HCEC 1CT (cell line): ENCODE results near the gene PFDN5.
A peak's percentile ranks its signal among the peaks of the same experiment; 100 is the strongest.
"Not testable (repeated sequence)": the region's sequence is repeated elsewhere in the genome, so short reads cannot be mapped to it uniquely, and the experiment has no call there.

ENCODE experiments used
- DNase-seq: peaks from one replicate; pipeline ENCODE4 v3.0.0-alpha.2; 2017

Gene PFDN5

DNA sequence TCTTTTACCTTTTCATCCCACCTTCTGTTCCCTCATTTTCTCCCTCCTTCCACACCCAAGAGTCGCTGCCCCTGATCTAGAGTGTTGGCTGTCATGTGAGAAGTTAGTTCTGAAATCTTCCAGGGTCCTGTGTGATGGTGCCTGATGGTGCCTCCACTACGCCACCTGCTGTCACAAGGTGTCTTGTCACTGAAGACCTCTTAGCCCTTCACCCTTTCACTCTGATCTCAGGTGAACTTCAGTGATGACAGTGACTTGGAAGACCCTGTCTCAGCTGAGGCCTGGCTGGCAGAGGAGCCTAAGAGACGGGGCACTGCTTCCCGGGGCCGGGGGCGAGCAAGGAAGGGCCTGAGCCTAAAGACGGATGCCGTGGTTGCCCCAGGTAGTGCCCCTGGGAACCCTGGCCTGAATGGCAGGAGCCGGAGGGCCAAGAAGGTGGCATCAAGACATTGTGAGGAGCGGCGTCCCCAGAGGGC, 7.6 kb upstream of the PFDN5 start:
- peak; percentile 18 for DNase-seq

DNA sequence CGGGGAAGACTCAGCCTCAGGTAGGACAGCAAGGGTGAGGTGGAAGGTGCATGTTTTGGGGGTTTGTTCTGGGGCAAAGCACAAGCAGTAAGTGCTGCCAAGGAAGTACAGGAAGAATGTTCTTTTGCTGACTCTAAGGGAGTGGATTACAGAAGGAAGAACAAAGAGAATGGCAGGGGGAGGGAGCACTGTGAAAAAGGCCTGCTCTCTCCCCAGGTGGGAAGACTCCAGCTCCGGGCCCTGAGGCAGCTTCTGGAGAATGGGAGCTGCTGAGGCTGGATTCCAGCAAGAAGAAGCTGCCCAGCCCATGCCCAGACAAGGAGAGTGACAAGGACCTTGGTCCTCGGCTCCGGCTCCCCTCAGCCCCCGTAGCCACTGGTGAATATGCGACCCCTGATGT, 7.0 kb upstream of the PFDN5 start:
- no peak for DNase-seq

DNA sequence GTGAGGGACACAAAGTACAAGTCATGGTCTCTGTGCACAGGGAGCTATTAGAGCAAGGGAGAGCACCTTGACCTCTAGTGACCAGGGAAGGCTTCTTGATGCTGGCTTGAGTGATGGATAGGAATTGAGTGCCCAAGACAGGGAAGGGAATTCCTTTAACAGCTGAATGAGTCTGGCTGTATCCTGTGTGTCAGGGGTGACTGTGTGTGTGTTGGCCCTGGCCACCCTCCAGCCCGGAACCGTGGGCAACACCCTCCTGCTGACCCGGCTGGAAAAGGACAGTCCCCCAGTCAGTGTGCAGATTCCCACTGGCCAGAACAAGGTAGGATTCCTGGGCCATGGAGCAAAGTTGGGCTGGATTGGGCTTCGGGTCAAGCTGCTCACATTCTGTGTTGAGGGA, 5.5 kb upstream of the PFDN5 start:
- peak; percentile 59 for DNase-seq

DNA sequence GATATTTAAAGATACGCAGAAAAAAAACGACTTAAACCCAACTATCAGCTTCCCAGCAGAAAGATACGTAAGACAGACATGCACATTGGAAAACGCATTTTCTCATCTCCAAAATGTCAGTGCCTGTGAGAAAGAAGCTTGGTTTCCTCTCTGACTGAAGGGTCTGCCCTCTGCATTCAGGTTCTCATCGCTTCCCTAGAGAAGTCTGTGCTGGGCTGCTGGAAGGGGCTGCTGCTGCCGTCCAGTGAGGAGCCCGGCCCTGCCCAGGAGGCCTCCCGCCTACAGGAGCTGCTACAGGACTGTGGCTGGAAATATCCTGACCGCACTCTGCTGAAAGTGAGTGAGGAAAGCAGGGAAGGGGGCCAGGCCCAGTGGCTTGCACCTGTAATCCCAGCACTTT, 4.7 kb upstream of the PFDN5 start:
- no peak for DNase-seq

DNA sequence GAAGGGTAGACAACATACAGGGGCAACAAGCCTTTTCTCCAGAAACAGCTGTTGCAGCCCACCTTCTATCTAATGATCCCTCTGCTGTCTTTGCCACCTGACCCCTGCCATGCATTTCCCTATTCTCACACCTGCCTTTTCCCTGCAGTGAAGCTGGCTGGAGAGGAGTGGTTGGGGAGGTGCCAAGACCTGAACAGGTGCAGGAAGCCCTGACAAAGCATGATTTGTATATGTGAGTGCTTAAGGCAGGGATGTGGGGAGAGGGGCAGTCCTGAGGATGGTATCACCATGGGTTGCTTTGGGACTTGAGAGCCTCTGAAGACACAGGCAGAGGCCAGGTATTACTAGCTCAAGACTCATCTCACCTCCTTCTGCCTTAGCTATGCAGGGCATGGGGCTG, 2.9 kb upstream of the PFDN5 start:
- no peak for DNase-seq

DNA sequence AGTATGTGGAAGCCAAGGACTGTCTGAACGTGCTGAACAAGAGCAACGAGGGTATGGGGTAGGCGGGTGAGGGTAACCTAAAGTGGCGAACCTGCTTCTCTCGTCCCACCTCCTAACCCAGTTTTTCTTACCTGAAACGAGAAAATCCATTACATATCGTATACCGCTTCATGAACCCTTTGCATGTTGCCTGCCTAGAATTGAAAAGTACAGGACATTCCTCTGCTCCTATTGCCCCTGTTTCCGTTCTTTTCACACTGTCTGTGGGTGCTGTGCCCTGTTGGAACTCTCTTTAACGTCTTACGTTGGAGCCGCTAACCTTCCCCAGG, 513 bp downstream of the PFDN5 start:
- DNase-seq, result no peak

DNA sequence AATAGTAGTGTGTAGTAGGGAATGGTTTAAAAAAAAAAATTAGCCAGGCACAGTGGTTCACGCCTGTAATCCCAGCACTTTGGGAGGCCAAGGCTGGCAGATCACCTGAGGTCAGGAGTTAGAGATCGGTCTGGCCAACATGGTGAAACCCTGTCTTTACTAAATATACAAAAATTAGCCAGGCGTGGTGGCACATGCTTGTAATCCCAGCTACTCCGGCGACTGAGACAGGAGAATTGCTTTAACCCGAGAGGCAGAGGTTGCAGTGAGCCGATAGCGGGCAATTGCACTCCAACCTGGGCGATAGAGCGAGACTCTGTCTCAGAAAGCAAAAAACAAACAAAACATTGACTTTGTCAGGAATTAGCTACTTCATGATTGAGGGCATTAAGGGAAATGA, 1.8 kb downstream of the PFDN5 start:
- DNase-seq, result not testable (repeated sequence)

DNA sequence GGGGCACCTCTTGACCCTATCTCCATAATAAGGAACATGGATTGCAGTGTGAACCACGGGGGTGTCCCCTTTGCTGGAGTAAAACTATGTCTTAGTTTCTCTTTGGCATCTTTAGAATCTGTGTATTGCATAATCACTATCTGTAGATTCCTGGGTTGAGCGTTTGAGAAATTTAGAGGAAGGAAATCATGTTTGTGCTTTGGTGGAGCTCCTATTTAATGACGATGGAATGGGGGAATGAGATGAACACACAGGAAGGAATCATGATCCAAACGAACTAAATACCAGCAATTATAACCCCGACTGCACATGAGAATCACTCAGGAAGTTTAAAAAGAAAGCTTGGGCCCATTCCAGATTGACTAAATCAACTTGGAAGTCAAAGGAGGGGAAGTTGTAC, 2.8 kb downstream of the PFDN5 start:
- DNase-seq, result peak; percentile 83

DNA sequence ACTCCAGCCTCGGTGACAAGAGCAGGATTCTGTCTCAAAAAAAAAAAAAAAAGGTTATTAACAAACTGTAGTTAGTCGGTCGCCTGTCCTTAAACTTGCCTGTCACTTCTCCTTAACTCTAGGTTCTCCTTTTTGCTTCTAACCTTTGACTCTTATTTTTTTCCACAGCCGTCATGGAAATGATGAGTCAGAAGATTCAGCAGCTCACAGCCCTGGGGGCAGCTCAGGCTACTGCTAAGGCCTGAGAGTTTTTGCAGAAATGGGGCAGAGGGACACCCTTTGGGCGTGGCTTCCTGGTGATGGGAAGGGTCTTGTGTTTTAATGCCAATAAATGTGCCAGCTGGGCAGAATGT, 3.7 kb downstream of the PFDN5 start:
- peak; percentile 81 for DNase-seq

DNA sequence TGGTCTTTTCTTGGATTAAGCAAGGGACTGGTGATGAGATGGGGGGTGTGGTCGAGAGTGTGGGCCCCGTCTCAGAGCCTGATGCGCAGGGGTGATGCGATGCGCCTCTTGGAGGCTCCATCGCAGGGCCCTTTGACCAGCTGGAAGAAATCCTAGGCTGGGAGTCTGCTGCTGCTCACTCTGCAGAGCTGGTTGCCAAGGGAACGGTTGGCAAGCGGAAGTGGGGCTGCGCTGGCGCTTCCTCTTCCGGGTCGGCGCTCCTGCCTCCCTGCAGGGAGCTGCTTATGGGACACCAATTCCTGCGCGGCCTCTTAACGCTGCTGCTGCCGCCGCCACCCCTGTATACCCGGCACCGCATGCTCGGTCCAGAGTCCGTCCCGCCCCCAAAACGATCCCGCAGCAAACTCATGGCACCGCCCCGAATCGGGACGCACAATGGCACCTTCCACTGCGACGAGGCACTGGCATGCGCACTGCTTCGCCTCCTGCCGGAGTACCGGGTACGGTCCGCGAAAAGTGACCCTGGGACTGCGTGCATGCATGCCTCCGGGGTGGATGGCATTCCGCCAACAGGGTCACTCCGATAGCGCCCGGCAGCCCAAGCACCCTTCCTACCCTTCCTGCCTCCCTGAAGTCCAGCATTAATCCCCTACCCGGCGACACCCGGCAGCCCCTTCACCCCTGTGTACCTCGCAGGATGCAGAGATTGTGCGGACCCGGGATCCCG, 4.3 kb downstream of the PFDN5 start, which contains the start of gene MYG1:
Gene MYG1 (plus strand): TSS at position 242 of the 727 bp plus-strand sequence. CDS start 43 bp downstream, at position 285.
- DNase-seq, result peak; percentile 89

DNA sequence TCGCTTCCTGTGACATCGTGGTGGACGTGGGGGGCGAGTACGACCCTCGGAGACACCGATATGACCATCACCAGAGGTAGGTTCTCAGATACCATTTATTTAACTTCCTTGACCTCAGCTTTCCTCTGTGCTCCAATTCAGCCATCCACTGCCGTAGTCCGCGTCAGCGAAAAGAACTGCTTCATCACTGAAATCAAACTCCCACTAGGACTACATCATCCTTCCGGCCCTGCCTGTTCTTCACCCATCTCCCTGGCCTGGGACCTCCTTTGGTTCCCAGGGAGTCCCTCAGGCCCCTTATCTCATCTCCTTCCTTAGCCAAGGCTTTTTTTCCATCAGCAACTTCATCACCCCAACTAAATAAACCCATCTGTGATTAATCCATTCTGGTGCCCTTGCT, 4.8 kb downstream of the PFDN5 start:
- peak; percentile 37 for DNase-seq

DNA sequence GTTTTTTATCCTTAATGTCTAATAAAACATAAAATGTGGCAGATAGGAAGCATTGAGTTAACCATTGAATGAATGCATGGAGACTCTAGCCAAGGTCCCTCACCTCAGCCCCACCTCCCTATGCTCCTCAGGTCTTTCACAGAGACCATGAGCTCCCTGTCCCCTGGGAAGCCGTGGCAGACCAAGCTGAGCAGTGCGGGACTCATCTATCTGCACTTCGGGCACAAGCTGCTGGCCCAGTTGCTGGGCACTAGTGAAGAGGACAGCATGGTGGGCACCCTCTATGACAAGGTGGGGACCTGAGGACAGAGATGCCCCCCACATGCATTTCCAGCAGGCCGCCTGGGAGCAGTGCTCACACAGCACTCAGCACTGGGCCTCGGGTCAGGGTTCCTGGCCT, 7.6 kb downstream of the PFDN5 start:
- DNase-seq, result no peak

DNA sequence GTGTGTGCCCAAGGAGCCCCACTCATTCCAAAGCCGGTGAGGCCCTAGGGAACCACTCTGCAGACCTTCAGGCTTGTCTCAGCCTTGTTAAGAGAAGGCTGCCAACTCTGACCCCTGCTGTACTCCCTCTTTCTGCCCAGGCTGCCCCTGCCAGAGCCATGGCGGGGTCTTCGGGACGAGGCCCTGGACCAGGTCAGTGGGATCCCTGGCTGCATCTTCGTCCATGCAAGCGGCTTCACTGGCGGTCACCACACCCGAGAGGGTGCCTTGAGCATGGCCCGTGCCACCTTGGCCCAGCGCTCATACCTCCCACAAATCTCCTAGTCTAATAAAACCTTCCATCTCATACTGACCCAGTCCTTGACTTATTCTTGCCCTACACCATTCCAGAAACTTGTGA, 11.5 kb downstream of the PFDN5 start:
- DNase-seq, result no peak

DNA sequence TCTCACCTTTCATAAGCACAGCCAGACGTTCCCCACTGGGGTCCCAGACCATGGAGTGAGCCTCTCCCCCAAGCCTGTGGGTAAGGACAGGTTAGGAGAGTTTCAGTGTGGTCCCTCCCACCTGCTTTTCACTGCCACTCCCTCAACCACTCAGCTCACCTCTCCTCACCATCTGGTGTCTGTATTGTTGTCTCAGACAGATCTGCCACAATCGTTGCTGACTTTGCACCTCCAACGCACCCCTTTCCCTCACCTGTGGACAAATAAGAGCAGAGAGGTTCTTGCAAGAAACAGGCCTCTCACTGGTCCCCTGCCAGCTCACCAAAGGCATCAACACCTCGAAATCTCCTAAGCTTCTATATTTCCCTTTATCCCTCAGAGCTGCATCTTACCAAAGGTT, 12.9 kb downstream of the PFDN5 start:
- DNase-seq, result no peak

DNA sequence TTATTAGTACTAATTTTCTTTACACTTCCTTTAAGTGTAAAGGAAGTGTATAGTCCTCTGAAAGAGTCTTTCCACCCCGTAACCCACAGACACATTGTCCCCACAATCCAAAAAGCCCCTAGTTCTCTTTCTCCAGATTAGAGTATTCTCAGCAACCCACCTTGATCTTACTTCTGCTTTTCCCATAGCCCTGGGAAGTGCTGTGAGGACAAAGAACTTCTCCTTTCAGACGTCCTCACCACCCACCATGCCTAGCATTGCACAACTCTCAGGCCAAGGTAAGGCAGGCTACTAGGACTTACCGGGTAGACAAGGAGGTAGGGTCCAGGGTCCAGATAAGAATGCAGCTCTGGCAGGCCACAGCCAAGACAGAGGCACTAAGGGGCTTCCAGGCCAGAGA, 18.7 kb downstream of the PFDN5 start:
- no peak for DNase-seq

DNA sequence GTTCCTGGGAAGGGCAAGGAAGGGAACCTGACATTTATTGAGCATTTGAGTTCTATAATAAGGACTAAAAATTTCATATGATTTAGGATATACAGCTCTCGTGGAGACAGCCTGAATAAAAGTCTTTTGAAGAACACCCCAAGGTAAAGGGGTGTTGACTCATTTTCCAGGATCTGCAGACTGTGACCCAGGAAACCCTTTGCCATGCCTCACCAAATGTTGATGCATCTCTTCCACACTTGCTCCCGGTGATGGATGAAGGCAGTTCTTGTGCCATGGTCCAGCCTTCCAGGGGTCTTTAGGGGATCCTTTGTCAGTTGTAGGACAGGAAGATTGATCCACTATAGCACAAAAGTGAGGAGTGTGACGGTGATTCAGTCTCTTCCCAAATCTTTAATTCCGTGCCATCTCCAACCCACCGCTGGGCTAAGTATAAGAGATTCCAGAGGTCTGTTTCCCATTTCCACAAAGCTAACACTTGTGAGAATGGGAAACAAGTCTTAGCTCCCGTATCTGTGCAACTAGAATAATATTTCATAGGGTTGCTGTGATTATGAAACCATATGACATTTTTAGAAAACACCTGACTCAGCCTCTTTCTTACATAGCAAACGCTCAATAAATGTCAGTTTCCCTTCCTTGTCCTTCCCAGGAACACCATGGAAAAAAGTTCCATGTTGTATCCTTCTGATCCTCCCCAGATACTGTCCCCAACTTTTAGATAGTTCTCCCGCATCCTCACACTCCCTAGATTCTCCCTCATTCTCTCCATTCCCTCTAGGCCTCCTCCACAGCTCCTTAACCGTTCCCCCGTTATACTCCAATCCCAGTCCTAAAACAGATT, 25.2 kb downstream of the PFDN5 start:
- DNase-seq, result no peak

DNA sequence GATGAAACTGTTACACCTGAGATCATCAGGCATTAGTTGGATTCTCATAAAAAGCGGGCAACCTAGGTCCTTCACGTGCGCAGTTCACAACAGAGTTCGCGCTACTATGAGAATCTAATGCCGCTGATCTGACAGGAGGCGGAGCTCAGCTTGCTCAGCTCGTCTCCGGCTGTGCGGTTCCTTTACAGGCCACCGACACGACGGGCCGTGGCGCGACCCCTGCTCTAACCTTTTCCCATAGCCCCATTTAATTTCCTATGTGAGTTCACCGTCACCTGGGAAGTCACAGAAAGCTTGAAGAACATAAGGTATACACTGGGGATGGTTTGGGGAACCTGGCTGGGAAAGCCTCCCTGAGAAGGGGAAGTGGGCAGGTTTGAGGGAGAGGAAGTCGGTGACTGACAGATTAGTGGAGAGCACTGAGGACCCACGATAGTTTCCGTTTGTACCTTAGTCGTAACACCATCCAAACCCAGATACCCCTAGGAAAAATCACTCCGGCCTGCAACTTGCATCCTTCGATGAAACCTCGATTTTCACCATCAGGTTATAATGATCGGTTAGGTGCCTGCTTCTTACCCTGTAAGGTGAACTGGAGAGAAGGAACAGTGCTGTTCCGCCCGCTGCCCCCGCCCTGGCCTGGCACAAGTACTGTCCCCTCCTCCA, 28.9 kb downstream of the PFDN5 start:
- no peak for DNase-seq

DNA sequence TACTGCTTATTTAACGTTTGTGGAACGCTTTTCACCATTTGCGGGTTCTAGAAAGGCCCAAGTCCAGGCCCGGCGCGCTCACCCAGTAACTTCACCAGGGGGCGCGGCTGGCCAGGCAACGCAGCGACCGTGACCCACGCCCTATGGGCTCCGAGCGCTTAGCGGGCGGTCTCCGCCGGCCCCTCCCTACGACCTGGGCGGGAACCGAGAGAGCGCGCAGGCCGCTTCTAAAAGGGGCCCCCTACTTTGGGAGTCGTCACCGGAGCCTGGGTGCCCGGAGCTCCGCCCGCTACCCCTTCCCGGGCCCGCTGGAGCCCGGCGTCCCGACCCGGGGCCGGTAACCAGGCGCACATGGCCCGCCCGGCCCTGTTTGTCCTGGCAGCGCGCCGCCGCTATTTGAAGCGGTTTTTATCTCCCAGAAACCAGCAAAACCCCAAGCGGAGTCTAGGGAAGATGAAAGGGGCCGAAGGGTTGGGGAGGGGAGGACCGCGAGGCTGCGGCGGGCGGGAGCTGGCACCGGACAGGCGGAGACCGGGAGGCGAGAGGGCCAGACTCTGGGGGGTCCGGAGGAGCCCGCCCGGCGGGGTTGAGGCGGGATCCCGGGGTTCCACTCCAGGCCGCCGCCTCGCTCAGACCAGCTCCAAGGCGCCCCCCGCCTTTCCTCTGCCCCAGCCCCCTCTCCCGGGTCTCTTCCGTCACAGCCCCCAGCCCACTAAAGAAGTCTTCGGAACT, 29.6 kb downstream of the PFDN5 start:
- DNase-seq, result peak; percentile 94

DNA sequence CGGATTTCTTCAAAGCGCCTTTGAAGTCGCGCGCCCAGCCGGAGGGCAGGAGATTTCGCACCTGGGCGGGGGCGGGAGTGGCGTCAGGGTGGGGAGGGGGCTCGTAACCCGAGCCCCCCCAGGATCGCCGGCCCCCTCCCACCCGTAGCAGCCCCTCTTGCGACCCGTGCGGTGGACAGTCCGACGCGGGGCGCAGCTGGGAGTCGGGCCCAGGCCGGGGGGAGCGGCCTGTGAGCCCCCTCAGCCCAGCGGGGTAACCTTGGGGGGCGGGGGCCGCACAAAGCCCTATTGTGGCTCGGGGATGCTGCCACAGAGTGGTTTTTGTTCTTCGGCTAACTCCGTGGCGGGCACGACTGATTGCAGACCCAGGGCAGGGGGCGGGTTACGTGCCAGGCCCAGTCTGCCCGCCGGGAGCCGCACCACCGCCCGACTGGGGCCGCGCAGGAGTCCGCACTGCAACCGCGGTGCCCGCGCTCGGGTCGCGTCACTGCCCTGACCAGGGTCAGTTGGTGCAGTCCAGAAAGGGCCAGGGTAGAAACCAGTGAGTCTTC, 30.2 kb downstream of the PFDN5 start:
- no peak for DNase-seq

DNA sequence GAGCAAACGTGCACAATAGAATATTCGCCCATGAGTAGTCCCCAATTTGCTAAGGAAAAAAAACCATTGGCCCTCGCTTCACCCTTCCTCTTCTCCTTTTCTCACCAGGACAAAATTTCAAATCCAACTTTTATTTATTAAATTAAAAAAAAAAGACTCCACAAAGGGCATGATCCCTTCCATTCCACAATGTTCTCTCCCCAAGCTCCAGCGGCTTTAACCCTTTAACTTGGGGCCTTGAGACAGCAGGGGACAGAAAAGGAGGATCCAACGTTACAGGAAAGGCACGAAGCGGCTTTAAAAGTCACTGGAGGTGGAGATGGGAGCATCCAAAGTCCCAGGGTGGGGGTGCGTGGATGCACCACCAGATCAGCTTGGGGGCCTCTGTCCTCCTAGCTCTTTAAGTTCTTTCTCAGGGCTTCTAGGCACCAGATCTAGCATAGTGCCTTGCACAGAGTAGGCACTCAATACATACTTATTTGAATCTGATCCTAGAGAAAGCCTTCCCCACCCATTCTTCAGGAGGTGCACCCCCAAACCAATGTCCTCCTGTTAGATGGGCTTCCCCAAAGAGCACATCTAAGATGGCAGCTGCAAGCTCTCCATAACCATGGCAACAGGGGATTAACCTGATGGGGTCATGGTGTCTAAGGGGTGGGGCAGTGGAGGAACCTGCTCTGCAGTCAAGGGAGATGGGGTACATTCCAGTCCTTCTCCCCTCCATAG, 31.3 kb downstream of the PFDN5 start:
- DNase-seq, result no peak

DNA sequence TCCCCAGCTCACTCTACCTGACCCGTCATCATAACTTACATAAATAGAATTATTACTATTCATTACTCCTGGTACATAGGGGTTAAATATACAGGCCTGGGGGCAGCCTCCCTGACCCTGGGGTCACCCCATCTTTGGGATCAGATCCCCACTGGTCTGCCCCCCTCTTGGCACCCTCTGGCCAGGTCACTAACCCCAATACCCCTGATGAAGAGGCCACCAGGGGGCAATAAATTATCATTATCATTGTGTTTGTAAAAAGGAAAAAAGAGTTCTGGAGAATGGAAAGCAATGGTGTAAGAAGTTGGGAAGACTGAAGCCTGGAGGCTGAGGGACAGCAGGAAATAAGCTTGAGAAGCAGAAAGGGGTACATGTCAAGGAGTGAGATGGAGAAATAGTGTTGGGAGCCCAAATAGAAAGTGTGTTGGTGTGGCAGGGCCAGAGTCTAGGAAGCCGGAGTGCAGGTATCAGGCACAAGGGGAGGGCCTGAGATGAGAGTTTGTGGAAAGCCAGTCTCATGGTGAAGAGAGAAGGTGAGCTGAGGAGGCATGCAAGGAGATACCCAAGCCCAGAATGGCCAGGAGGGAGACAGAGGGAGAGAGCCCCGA, 32.2 kb downstream of the PFDN5 start:
- peak; percentile 30 for DNase-seq

DNA sequence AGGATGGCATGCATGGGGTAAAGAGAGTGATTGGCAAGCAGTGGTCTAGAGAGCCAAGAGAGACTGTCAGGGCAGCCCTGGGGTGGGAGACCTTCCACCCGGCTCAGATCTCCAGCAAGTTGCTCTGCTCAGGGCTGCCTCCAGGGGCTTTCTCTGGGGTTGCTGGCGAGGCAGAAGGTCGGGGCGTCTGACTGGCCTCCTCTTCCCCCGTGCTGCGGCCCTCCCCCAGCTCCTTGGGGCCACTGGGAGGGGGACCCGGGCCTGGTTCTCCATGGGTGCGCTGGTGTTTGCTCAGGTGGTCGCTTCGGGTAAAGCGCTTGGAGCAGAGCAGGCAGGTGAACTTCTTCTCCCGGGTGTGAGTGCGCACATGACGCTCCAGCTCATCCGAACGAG, 32.7 kb downstream of the PFDN5 start:
- no peak for DNase-seq
